Measurements from ENCODE around the gene ANKRD13B. TPM values are rescaled to one million over a fixed set of nuclear protein-coding genes. Genes with fewer than 3 reads are reported as not detected.

ANKRD13B gene
- total RNA-seq, 1 donor from 2014 or later: 30.7 TPM

GRCh38 chr17:29615492-29616299 is 22.8 kb downstream of the ANKRD13B start:
- DNase-seq (ENCODE audit: low read depth): no peak
- TF ChIP-seq, protein P1, sequence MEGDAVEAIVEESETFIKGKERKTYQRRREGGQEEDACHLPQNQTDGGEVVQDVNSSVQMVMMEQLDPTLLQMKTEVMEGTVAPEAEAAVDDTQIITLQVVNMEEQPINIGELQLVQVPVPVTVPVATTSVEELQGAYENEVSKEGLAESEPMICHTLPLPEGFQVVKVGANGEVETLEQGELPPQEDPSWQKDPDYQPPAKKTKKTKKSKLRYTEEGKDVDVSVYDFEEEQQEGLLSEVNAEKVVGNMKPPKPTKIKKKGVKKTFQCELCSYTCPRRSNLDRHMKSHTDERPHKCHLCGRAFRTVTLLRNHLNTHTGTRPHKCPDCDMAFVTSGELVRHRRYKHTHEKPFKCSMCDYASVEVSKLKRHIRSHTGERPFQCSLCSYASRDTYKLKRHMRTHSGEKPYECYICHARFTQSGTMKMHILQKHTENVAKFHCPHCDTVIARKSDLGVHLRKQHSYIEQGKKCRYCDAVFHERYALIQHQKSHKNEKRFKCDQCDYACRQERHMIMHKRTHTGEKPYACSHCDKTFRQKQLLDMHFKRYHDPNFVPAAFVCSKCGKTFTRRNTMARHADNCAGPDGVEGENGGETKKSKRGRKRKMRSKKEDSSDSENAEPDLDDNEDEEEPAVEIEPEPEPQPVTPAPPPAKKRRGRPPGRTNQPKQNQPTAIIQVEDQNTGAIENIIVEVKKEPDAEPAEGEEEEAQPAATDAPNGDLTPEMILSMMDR (conservative IDR thresholded peaks at IDR 0.05; ENCODE audit: low read depth, low read length): no peak
- peak overlapping the region; percentile 39 for H3K4me3 ChIP-seq (ENCODE audit: low read depth, low read length)

DNA sequence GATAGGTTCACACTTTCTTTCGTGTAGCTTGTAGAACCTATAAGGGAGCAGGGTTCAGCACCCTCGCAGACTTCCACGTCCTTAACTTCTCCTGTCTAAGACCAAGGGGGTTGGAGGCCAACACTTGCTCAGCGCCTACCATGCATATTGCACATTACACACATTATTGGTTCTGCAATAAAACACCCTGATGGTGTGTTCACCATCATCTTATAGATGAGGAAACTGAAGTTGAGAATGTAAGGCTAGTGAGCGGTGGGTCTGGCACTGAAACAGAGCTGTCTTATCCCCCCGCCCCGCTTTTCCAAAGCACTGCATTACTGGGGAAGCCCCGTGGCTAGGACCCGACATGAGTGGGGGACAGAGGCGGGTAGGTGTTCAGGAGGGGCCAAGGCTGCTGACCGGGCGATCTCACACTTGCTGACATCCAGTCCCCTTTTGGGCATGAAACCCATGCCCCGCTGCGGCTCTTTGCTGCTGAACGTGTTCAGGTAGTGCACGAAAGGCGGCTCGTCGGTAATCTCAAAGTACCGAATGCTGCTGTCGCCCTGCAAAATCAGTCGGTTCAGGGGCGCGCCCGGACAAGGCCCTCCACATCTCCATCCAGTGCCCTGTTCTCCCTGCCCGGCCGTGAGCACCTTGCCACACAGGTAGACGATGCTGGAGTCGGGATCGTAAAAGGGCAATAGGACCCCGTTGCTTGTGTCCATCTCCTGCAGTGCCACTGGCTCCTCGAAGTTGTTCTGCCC is 23.5 kb downstream of the ANKRD13B start:
- TF ChIP-seq, protein P1 (conservative IDR thresholded peaks at IDR 0.05; ENCODE audit: low read depth, low read length): no peak
- H3K4me3 ChIP-seq (ENCODE audit: low read depth, low read length): peak overlapping the region; percentile 39
- DNase-seq (ENCODE audit: low read depth): no peak

GRCh38 chr17:29617125-29617480 is 24.2 kb downstream of the ANKRD13B start:
- DNase-seq (ENCODE audit: low read depth): no peak
- TF ChIP-seq, protein P1 (conservative IDR thresholded peaks at IDR 0.05; ENCODE audit: low read depth, low read length): peak; percentile 75
- peak overlapping the region; percentile 46 for H3K4me3 ChIP-seq (ENCODE audit: low read depth, low read length)

GRCh38 chr17:29617481-29618271 is 24.7 kb downstream of the ANKRD13B start:
- TF ChIP-seq, protein P1 (conservative IDR thresholded peaks at IDR 0.05; ENCODE audit: low read depth, low read length): peak; percentile 67
- no peak for DNase-seq (ENCODE audit: low read depth)
- H3K4me3 ChIP-seq (ENCODE audit: low read depth, low read length): peak overlapping the region; percentile 46

DNA sequence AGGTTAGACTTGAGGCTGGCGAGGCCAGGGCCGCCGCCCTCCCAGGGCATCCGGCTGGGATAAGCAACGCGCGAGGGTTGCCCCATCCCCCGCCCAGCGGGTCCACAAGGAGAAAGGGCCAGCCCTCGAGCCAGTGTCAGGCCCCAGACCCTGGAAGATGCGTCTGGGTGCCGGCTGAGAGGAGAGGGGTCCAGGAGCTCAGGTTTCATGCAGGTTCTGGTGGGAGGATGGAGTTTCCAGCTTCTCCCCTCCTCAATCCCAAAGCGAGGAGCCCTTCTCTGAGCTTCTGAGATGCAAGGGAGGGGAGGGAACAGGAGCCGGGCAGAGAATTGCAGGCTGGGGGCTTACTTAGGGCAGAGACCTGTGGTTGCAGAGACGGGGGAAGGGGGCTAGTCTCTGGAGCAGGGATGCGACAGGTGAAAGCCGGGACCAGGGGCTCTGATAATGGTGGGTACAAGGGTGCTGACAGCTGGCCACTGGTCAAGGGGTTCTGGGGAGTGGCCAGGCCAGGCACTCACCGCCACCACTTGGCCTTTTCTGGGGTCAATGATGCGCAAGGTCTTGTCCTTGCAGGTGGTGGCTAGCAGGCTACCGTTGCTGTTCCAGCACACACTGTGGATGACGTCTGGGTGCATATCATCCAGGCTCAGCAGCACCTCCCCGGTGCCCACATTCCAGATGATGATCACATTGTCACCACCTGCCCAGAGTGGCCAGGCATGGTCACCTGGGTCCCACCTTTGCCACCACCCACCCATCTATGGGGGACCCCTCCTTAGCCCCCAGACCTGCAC is 25.5 kb downstream of the ANKRD13B start:
- TF ChIP-seq, protein P1 (conservative IDR thresholded peaks at IDR 0.05; ENCODE audit: low read depth, low read length): no peak
- peak overlapping the region; percentile 46 for H3K4me3 ChIP-seq (ENCODE audit: low read depth, low read length)
- DNase-seq (ENCODE audit: low read depth): no peak

DNA sequence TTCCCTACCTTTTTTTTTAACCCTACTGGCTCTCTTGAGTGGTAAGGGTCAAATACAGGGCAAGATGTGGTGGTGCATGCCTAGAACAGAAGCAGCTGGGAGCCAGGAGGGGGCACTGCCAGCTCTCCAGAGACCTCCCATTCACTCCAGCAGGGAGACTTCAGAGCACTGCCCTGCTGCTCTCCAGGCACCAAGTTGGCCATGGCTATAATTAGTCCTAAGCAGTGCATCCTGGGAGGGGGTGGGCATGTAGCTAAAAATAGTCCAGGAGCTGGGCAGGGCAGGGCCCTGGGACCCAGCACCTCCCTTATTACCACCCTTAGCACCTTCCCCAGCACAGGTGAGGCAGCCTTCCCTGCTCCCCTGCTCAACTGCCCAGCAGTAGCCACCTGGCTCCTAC is 26.3 kb downstream of the ANKRD13B start:
- TF ChIP-seq, protein P1 (conservative IDR thresholded peaks at IDR 0.05; ENCODE audit: low read depth, low read length): peak; percentile 62
- DNase-seq (ENCODE audit: low read depth): no peak
- H3K4me3 ChIP-seq (ENCODE audit: low read depth, low read length): no peak overlapping the region
